GM12892 (cell line): ENCODE results near the gene ZDHHC3.

Experiments
- POLR2A ChIP-seq: IDR thresholded peaks from 2 replicates; pipeline ENCODE4 v1.6.1; 2011; ENCODE audit warnings: low read depth, low read length, control low read depth
- POLR2AphosphoS5 ChIP-seq: IDR thresholded peaks from 2 replicates; pipeline ENCODE4 v1.6.1; 2011; ENCODE audit warnings: low read depth, low read length, control low read depth

- TF ChIP-seq POLR2A = no peak
- no peak for TF ChIP-seq POLR2AphosphoS5
Observed at GRCh38 chr3:44989141-44989540, 13.2 kb upstream of the ZDHHC3 start.
